NT2/D1 (cell line): ENCODE results near the gene LRRFIP1.

Source experiments
- DNase-seq: peaks from one replicate; pipeline ENCODE4 v3.0.0-alpha.2; 2011; ENCODE audit warnings: low read depth, low spot score
- H3K27me3 ChIP-seq: 2 replicates; pipeline ENCODE4 v1.6.0; 2011; ENCODE audit warnings: mild to moderate bottlenecking; ENCODE audit not compliant: insufficient read length, insufficient read depth
- H3K36me3 ChIP-seq: 2 replicates; pipeline ENCODE4 v1.6.1; 2011; ENCODE audit warnings: mild to moderate bottlenecking, low read length, mixed read lengths; ENCODE audit not compliant: insufficient read depth, insufficient read length
- H3K4me1 ChIP-seq: 2 replicates; pipeline ENCODE4 v1.5.1; 2011; ENCODE audit not compliant: insufficient read depth, insufficient read length
- H3K4me3 ChIP-seq: 2 replicates; pipeline ENCODE4 v1.5.1; 2011; ENCODE audit warnings: low read depth; ENCODE audit not compliant: insufficient read length
- H3K9ac ChIP-seq: 2 replicates; pipeline ENCODE4 v1.6.0; 2011; ENCODE audit warnings: low read depth; ENCODE audit not compliant: insufficient read length
- H3K9me3 ChIP-seq: 2 replicates; pipeline ENCODE4 v1.5.1; 2011; ENCODE audit warnings: mild to moderate bottlenecking, low read length; ENCODE audit not compliant: insufficient read depth
- SUZ12 ChIP-seq: IDR thresholded peaks from 2 replicates; pipeline ENCODE4 v1.6.1; 2011; ENCODE audit not compliant: insufficient read length, insufficient read depth; ENCODE audit errors: extremely low read depth
- YY1 ChIP-seq: IDR thresholded peaks from 2 replicates; pipeline ENCODE4 v1.6.1; 2011; ENCODE audit not compliant: insufficient read length, insufficient read depth
- ZNF274 ChIP-seq: IDR thresholded peaks from 2 replicates; pipeline ENCODE4 v1.6.1; 2011; ENCODE audit warnings: mild to moderate bottlenecking, low read depth, low read length

The LRRFIP1 gene

DNA sequence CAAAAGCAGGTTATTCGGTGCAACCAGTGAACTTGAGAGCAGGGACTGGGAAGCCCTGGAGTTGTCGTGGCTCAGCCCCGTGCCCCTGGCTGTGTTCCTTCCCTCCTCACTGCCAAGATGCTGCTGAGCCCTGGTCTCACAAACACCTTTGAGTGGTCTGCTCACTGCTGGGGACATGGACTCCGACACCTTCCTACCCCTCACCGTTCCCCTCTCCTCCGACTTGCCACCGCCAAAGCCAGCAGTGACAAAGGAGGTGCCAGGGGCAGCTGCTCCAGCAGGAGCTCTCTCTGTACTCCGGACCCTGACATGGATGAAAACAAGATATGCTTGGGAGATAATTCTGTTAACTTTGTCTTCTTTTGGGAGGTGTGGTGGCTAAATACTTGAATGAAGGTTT, 17.9 kb downstream of the LRRFIP1 start:
- no peak overlapping the region for H3K9ac ChIP-seq
- TF ChIP-seq YY1, result no peak
- TF ChIP-seq SUZ12, result no peak
- TF ChIP-seq ZNF274, result no peak
- H3K4me1 ChIP-seq, result no peaks in the 10 kb centered on the region
- H3K36me3 ChIP-seq, result peaks cover 54% of the 10 kb centered on the region
- no peak overlapping the region for H3K4me3 ChIP-seq
- DNase-seq, result no peak
- H3K27me3 ChIP-seq, result no peaks in the 10 kb centered on the region
- peaks cover 5% of the 10 kb centered on the region; the same call in 1 of the 2 replicates for H3K9me3 ChIP-seq

DNA sequence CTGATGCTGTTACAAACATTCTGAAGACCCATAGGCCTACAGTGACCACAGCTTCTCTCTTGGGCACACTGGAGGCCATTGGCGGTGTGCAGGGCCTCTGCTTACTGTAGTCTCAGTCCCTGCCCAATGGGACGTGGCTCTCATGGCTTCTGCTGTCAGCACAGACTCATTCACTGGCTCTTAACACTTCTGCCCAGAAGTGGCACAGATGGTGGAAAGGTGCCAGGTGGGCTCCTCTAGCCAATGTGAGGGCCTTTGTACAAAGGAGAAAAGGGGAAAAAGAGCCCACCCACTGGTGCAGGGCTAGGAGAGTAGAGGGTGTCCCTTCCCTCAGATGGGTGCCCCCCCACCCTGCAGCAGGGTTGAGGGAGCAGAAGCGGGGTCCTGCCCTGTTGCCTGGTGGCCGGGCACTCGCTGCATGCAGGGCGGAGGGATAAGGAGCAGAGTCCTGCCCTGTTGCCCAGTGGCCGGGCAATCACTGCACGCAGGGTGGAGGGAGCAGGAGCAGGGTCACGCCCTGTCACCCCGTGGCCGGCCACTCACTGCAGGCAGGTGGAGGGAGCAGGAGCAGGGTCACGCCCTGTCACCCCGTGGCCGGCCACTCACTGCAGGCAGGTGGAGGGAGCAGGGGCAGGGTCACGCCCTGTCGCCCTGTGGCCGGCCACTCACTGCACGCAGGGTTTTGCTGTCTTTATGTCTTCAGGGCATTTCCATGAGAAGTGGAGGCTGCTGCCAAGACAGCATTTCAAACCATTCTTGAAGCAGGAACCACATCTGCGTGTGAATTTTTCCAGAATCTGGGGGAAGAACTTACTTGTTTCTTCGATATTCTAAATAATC, 20.0 kb downstream of the LRRFIP1 start:
- no peak for DNase-seq
- H3K4me3 ChIP-seq, result no peak overlapping the region
- peaks cover 55% of the 10 kb centered on the region for H3K36me3 ChIP-seq

DNA sequence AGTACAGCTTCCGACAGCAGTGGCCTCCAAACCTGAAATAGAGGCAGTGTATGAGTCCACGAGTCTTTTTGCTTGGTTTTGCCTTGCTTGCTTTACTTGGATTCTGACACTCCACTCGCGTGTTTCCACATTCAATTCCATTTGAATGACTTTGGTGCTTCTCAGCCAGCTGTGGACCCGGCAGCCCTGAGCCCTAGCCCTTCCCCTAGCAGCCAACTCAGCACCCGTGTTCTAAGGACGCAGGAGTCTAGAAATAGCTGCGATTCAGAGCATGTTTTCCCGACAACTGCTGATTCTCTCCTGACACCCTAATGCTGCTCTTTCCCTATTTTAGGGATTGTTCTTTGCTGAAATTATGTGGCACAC, 20.6 kb downstream of the LRRFIP1 start:
- H3K9me3 ChIP-seq, result peaks cover 24% of the 10 kb centered on the region
- no peak overlapping the region for H3K4me3 ChIP-seq
- H3K27me3 ChIP-seq, result no peaks in the 10 kb centered on the region
- H3K36me3 ChIP-seq, result peaks cover 59% of the 10 kb centered on the region
- H3K4me1 ChIP-seq, result no peaks in the 10 kb centered on the region
- H3K9ac ChIP-seq, result no peak overlapping the region
- no peak for DNase-seq
- TF ChIP-seq YY1, result no peak
- TF ChIP-seq SUZ12, result no peak
- no peak for TF ChIP-seq ZNF274

More for the DNA sequence above, 20.0 kb downstream of the LRRFIP1 start:
- H3K27me3 ChIP-seq, result no peaks in the 10 kb centered on the region
- peaks cover 20% of the 10 kb centered on the region for H3K9me3 ChIP-seq
- TF ChIP-seq SUZ12, result no peak
- no peak for TF ChIP-seq YY1
- no peak for TF ChIP-seq ZNF274
- H3K4me1 ChIP-seq, result no peaks in the 10 kb centered on the region
- H3K9ac ChIP-seq, result no peak overlapping the region

DNA sequence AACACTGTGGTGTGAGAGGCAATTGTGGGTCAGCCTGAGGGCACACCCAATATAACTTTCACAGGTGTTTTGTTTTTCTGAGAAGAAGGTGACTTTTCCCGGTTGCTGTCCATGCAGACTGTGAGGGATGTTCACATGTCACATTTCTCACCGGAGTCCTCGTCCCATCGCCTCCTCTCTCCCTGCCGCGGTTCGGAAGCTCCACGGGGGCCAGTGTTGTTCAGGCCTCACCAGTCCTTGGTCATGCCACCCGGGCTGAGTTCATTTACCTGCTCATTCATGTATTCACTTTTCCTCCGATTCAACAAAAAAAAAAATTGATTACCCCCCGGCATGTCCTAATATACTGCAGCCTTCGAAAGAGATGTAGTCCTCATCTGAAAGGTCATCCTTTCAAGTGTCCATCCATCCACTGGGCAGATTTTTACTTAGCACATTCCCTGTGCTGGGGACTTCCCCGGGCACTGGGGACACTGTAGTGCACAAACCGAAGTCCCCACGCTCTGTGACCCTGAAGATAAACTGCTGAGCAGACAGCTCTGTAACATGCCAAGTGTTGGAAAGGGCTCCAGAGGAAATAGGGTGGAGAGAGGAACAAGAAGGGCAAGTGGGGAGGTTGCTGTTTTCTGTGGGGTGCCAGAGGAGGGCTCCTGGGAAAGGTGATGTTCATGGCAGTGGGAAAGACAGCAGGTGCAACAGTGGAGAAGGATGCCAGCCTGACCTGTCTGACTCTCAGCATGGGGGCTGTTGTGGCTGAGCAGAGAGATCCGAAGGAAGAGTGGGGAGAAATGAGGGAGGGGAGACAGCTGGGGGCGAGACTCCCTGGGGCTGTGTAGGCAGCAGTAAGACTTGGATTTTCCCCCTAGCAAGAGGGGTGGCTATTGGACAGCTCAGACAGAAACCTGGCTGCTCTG, 22.4 kb downstream of the LRRFIP1 start:
- Histone ChIP-seq H3K9me3 (peaks cover 24% of the 10 kb centered on the region), H3K9ac (no peak overlapping the region), H3K27me3 (no peaks in the 10 kb centered on the region), H3K4me1 (no peaks in the 10 kb centered on the region), H3K36me3 (peaks cover 48% of the 10 kb centered on the region), H3K4me3 (no peak overlapping the region)
- DNase-seq, result no peak
- TF ChIP-seq ZNF274 (no peak), YY1 (no peak), SUZ12 (no peak)

DNA sequence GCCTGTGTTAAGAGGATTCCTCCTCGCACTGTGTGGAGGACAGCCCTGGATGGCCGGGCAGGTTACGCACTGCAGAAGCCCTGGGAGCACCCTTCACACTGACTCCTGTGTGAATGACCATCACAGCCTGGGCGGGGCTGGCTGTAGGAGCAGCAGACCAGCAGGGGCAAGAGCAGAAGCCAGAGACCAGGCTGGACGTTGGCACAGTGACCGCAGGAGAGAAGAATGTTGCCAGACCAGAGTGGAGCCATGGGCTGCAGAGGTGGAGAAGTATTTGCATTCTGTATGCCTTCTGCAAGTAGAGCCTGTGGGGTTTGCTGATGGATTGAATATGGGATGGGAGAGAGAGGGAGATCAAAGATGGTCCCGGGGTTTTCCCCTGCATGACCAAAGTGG, 23.1 kb downstream of the LRRFIP1 start:
- Histone ChIP-seq H3K27me3 (no peaks in the 10 kb centered on the region), H3K9ac (no peak overlapping the region)
- TF ChIP-seq ZNF274, result no peak
- no peak for TF ChIP-seq SUZ12
- TF ChIP-seq YY1, result no peak

DNA sequence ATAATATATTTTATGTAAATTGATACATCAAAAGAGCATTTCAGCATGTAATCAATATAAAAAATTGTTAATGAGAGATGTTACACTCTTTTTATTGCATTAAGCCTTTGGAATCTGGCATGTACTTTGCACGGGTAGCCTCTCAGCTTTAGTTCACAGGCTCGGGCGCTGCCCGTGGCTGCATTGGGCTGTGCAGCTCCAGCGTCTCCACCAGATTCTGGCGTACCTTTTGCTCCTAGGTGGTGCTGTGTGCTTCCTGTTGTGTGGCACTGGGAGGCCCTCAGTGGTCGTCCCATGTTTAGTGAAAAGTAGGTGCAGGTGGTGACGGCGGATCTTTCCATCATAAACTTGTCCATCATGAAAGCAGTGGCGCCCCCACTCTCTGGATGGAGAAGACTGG, 24.4 kb downstream of the LRRFIP1 start:
- Histone ChIP-seq H3K27me3 (no peaks in the 10 kb centered on the region), H3K36me3 (peaks cover 31% of the 10 kb centered on the region), H3K9ac (no peak overlapping the region), H3K9me3 (peaks cover 25% of the 10 kb centered on the region), H3K4me1 (no peaks in the 10 kb centered on the region), H3K4me3 (no peak overlapping the region)
- DNase-seq, result no peak
- TF ChIP-seq ZNF274 (no peak), YY1 (no peak), SUZ12 (no peak)

More for the DNA sequence above, 23.1 kb downstream of the LRRFIP1 start:
- H3K36me3 ChIP-seq, result peaks cover 41% of the 10 kb centered on the region
- no peaks in the 10 kb centered on the region for H3K4me1 ChIP-seq
- H3K9me3 ChIP-seq, result peaks cover 24% of the 10 kb centered on the region
- no peak overlapping the region for H3K4me3 ChIP-seq
- no peak for DNase-seq

DNA sequence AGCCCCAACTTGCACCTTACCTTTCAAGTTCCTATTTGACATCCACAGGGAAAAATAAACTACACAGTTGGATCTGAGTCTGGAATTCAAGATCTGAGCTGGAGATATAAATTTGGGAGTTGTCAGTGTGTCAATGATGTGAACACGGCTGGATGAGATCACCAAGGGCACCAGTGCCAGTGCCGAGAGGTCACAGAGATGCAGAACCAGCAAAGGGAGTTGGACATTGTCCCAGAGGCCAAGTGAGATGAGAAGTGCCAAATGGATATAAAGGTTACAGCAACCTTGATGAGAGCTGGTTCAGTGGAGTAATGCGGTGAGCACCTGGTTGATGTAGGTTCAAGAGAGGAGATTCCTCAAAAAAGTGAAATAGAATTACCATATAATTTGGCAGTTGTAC, 24.8 kb downstream of the LRRFIP1 start:
- H3K9me3 ChIP-seq, result peaks cover 29% of the 10 kb centered on the region
- H3K4me1 ChIP-seq, result no peaks in the 10 kb centered on the region
- no peak overlapping the region for H3K4me3 ChIP-seq
- no peak for DNase-seq
- no peak overlapping the region for H3K9ac ChIP-seq
- no peaks in the 10 kb centered on the region for H3K27me3 ChIP-seq
- peaks cover 28% of the 10 kb centered on the region for H3K36me3 ChIP-seq
- TF ChIP-seq SUZ12 (no peak), ZNF274 (no peak), YY1 (no peak)
